SK-N-MC (cell line): ENCODE results near the gene XRCC6.
A peak's percentile ranks its signal among the peaks of the same experiment; 100 is the strongest.
"Not testable (repeated sequence)": the region's sequence is repeated elsewhere in the genome, so short reads cannot be mapped to it uniquely, and the experiment has no call there.

Source experiments
- DNase-seq: peaks from one replicate; pipeline ENCODE4 v3.0.0-alpha.2; 2011; ENCODE audit warnings: low read depth, low spot score
- H3K27ac ChIP-seq: fragments of 200-600 bp; sonication (generic); 2 replicates; pipeline ENCODE4 v1.5.1; 2016; ENCODE audit warnings: mixed run types
- H3K36me3 ChIP-seq: fragments of 200-600 bp; sonication (generic); 2 replicates; pipeline ENCODE4 v1.6.1; 2017; ENCODE audit warnings: antibody characterized with exemption, low read length, mixed read lengths; ENCODE audit not compliant: insufficient read depth
- H3K4me3 ChIP-seq: fragments of 200-600 bp; sonication (generic); 2 replicates; pipeline ENCODE4 v1.5.1; 2016
- H3K9ac ChIP-seq: fragments of 200-600 bp; sonication (generic); 2 replicates; pipeline ENCODE4 v1.8.0; 2017; ENCODE audit warnings: mixed run types, mixed read lengths; ENCODE audit not compliant: insufficient read length
- H3K9me3 ChIP-seq: fragments of 200-600 bp; sonication (generic); 2 replicates; pipeline ENCODE4 v1.6.1; 2017; ENCODE audit warnings: low read depth, mild to moderate bottlenecking, antibody characterized with exemption, low read length, moderate library complexity, mixed read lengths
- EZH2 ChIP-seq: fragments of 200-600 bp; sonication (generic); IDR thresholded peaks from one replicate; pipeline ENCODE4 v1.6.1; 2017; ENCODE audit warnings: antibody characterized with exemption
- FOXP2 ChIP-seq: optimal IDR thresholded peaks from 2 replicates; pipeline ENCODE3; 2011; ENCODE audit warnings: mild to moderate bottlenecking, moderate library complexity; ENCODE audit not compliant: insufficient read depth; ENCODE audit errors: extremely low read length, control extremely low read depth
- POLR2AphosphoS5 ChIP-seq: IDR thresholded peaks from 2 replicates; pipeline ENCODE4 v1.6.1; 2012; ENCODE audit warnings: mild to moderate bottlenecking, low read depth, low read length, borderline replicate concordance

The XRCC6 gene

DNA sequence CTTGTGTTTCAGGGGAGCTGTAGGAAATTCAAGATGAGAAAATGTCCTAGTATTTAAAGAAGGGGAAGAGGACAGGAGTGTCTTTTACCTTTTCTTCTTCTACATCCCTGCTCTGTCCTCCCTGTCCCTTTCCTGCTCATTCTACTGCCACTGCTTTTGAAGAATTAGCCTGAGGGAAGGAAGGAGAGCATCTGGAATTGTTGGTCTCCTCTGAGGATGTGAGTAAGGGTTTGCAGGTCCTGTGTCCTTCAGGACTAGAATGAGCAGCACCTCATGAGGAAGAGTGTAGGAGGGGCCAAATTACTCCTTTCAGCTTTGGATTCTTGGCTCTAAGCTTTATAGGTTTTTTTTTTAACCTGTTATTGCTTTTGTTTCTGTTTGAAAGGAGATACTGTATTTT lies 43.4 kb downstream of the XRCC6 start:
- Histone ChIP-seq H3K9me3 (no peaks in the 10 kb centered on the region), H3K9ac (no peak overlapping the region), H3K36me3 (peaks cover 56% of the 10 kb centered on the region), H3K27ac (peak overlapping the region; percentile 72), H3K4me3 (no peak overlapping the region)
- TF ChIP-seq POLR2AphosphoS5 (no peak), FOXP2 (no peak), EZH2 (no peak)
- DNase-seq: no peak

DNA sequence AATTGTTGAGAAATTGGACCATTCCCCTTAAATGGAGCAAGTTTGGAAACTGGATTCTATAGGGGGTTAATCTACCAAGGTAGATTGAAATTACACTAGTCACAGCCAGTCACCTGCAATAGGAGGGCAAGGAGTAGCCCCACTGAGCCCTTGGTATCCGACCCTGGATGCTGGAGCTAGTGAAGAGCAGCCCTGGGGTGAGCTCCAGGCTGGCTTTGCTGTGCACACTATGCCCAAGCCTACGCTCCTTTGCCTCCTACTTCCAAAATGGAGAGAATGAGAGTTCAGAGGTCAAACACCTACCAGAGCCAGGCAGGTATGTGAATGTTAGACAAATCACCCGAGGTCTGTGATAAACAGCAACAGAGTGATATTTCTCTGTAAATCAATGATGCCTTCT lies 43.9 kb downstream of the XRCC6 start:
- no peak overlapping the region for H3K4me3 ChIP-seq
- peaks cover 51% of the 10 kb centered on the region for H3K36me3 ChIP-seq
- H3K9ac ChIP-seq: no peak overlapping the region
- DNase-seq: no peak
- no peaks in the 10 kb centered on the region for H3K9me3 ChIP-seq
- H3K27ac ChIP-seq: no peak overlapping the region; the same call in none of the 2 replicates
- TF ChIP-seq FOXP2 (no peak), EZH2 (no peak), POLR2AphosphoS5 (no peak)

DNA sequence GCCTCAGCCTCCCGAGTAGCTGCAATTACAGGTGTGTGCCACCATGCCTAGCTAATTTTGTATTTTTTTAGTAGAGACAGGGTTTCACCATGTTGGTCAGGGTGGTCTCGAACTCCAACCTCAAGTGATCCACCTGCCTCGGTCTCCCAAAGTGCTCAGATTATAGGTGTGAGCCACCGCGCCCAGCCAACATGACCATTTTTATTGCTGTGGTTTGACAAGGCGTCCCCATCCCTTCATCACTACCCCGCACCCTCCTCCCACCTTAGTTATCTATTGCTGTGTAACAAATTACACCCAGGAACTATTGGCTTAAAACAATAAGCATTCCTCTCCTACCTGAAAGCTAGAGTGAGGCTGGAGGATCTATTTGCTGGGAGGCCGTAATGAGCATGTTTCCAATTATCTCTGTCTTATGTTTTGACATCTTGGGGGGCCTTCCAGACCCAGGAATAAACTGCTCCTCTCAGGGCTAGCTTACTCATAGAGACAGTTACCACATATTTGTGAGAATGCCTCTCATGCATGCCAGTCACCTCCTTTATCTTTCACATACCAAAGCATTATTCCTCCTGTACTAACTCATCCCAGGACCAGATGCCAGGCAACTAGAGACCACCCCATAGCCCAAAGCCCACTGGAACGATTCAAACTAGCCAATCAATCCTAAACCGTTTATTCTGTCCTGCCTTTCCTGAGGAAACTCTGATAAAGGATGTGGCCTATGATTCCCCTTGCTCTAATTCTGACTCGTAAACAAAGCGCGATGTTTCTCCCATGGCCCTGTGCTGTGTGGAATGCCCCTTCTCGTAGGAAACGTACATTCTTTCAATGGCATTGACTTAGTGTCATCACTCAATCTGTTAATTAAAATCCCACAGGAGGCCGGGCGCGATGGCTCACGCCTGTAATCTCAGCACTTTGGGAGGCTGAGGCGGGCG lies 48.1 kb downstream of the XRCC6 start:
- H3K9ac ChIP-seq: no peak overlapping the region
- no peak for DNase-seq
- TF ChIP-seq FOXP2: no peak
- no peak overlapping the region for H3K4me3 ChIP-seq
- 0 out of 2 replicates have a peak overlapping the region, but pooled peaks have one; percentile 42 for H3K27ac ChIP-seq
- peaks cover 23% of the 10 kb centered on the region for H3K36me3 ChIP-seq
- no peaks in the 10 kb centered on the region for H3K9me3 ChIP-seq

DNA sequence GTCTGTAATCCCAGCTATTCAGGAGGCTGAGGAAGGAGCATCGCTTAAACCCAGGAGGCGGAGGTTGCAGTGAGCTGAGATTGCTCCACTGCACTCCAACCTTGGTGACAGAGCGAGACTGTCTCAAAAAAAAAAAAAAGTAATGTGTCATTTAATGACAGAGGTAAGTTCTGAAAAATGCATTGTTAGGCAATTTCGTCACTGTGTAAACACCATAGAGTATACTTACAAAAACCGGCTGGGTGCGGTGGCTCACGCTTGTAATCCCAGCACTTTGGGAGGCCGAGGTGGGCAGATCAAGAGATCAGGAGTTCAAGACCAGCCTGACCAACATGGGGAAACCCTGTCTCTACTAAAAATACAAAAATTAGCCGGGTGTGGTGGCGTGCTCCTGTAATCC lies 51.0 kb downstream of the XRCC6 start:
- H3K27ac ChIP-seq, H3K9ac ChIP-seq, H3K4me3 ChIP-seq, H3K9me3 ChIP-seq, DNase-seq: not testable (repeated sequence)
- peaks cover 30% of the 10 kb centered on the region for H3K36me3 ChIP-seq

DNA sequence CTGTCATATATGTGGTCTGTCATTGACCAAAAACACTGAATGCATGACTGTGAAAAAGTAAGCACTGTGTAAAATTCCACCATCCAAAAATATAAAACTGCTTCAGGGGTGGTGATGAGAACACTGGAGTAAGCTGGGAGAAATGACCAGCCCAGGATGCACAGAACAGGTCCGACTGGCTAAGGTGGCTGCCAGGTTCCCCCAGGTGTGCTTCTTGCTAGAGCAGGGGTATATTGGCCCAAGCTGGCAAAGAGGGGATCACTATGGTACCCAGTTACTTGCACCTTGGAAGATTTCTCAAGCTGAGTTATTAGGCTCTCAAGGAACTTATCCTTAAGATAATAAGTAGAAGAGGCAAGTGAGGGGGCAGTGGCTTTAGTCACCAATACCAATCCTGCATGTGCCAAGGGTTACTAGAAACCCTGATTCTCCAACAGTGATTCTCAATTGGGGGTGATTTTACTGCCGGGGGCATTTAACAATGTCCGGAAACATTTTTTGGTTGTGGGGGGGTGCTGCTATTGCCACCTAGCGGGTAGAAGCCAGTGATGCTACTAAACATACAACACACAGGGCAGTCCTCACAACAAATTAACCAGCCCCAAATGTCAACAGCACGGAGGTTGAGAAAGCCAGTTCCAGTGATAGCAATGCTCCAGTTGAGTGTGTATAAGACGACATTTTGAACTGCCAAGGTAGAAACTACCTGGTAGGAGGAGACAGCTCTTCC lies 51.9 kb downstream of the XRCC6 start:
- TF ChIP-seq POLR2AphosphoS5 (no peak), FOXP2 (no peak), EZH2 (no peak)
- Histone ChIP-seq H3K4me3 (no peak overlapping the region), H3K9me3 (no peaks in the 10 kb centered on the region), H3K27ac (no peak overlapping the region), H3K36me3 (peaks cover 37% of the 10 kb centered on the region), H3K9ac (no peak overlapping the region)
- DNase-seq: no peak

DNA sequence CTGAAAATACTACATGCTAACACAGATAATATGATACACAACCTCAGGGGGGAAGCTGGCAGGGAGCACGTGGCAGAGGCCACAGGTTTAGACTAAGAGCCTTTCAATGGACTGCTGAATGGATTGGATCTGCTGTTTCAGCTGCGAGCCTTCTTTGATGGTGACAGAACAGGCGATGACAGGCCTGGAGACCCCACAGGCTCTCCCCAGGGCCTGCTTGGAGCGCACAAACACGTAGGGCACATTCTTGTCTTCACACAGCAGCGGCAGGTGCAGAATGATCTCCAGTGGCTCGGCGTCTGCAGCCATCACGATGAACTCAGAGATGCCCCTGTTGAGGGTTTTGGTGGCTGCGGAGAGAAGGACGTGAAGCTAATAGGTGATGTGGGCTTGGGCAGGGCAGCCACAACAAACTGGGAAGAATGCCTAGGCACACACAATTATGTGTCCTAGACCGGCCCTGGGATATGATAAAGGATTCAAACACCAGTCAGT lies 53.8 kb downstream of the XRCC6 start:
- H3K27ac ChIP-seq: no peak overlapping the region
- H3K36me3 ChIP-seq: peaks cover 51% of the 10 kb centered on the region
- TF ChIP-seq EZH2: no peak
- TF ChIP-seq FOXP2: no peak
- no peak for TF ChIP-seq POLR2AphosphoS5
- H3K9me3 ChIP-seq: no peaks in the 10 kb centered on the region
- DNase-seq: no peak
- no peak overlapping the region for H3K4me3 ChIP-seq
- no peak overlapping the region for H3K9ac ChIP-seq

DNA sequence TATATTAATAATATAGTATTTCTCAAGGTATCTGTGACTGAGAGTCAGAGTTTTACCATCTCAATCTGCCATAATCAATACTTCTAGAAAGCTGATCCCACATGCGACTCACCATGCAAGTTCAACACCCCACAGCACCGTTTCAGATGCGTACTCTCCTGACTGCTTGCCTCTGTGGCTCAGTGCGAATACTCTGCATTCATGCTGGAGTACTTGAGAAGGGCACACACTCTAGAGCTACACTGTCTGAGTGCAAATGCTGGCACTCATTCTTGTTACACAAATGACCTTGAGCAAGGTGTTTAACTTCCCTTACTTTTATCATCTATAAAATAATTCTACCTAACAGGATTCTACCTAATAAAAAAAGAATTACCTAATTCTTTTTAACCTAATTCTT lies 55.0 kb downstream of the XRCC6 start:
- TF ChIP-seq POLR2AphosphoS5: no peak
- TF ChIP-seq FOXP2: no peak
- no peak for TF ChIP-seq EZH2
- Histone ChIP-seq H3K36me3 (peaks cover 63% of the 10 kb centered on the region), H3K9ac (no peak overlapping the region), H3K9me3 (no peaks in the 10 kb centered on the region), H3K27ac (no peak overlapping the region), H3K4me3 (no peak overlapping the region)
- DNase-seq: no peak

DNA sequence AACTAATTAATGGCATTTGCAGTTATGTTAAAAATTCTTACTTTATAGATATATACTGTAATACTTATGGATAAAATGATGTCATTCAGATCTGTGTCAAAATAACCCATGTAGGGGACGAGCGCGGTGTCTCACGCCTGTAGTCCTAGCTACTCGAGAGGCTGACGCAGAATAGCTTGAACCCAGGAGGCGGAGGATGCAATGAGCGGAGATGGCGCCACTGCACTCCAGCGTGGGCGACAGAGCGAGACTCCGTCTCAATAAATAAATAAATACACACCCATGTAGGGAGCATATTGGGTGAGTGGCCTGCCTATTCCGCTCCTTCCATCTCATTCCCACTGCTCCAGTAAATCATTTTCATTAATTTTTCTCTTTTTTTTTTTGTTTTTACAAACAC lies 60.5 kb downstream of the XRCC6 start:
- Histone ChIP-seq H3K9ac (peak overlapping the region; percentile 85), H3K36me3 (peaks cover 34% of the 10 kb centered on the region), H3K4me3 (peak overlapping the region; percentile 91), H3K27ac (no peak overlapping the region), H3K9me3 (no peaks in the 10 kb centered on the region)
- DNase-seq: no peak
- TF ChIP-seq FOXP2: no peak
- no peak for TF ChIP-seq EZH2
- TF ChIP-seq POLR2AphosphoS5: no peak

DNA sequence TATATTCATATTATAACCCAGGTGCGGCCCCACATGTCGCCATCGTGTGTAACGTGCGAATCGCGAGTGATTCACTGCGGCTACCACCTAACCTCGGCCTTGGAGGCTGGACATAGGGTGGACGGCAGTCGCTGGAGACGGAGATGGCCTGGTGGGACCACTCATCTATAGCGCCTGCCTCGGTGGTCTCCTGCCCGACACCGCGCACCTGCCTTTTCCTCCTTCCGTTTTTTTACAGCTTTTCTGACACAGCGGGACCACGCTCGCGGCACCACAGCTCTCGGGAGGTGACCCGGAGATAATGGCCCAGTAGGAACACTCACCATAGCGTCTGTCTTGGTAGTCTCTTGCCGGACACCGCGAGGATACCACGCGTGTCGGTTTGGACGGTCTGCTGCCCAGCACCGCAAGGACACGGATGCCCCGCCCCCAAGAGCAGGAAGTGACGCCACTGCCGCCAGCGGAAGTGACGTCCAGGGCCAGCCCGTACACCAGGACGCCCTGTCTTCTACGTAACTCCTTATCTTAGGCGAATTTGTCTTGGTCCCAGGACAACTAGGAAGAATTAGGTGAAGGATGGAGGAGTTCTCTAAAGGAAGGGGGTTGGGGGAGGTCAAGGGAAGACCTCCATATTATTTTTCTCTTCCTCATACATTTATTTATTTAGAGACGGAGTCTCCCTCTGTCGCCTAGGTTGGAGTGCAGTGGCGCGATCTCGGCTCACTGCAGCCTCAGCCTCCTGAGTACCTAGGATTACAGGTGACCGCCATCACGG lies 61.1 kb downstream of the XRCC6 start:
- DNase-seq: peak; percentile 16
- Histone ChIP-seq H3K4me3 (peak overlapping the region; percentile 91), H3K9ac (peak overlapping the region; percentile 85)

More for the DNA sequence above, 61.1 kb downstream of the XRCC6 start:
- TF ChIP-seq POLR2AphosphoS5 (peak; percentile 79; the same call in 1 of the 2 replicates), EZH2 (no peak)
- H3K36me3 ChIP-seq: peaks cover 32% of the 10 kb centered on the region
- H3K27ac ChIP-seq: peak overlapping the region; percentile 79
- H3K9me3 ChIP-seq: no peaks in the 10 kb centered on the region
